ACHN (cell line): ENCODE data around the gene MARK4.
"Not testable (repeated sequence)": the region's sequence is repeated elsewhere in the genome, so short reads cannot be mapped to it uniquely, and the experiment has no call there.

ENCODE experiments used
- DNase-seq: peaks from one replicate; pipeline ENCODE4 v3.0.0-alpha.2; 2015
- in situ Hi-C: cut with HindIII; loops from 2 replicates; pipeline ENCODE4 v1.10.0; 2017; ENCODE audit warnings: low sequenced_read_pairs, low pct_ligation_motif_present, low pct_unique_long_range_greater_than_20kb

The MARK4 gene

DNA sequence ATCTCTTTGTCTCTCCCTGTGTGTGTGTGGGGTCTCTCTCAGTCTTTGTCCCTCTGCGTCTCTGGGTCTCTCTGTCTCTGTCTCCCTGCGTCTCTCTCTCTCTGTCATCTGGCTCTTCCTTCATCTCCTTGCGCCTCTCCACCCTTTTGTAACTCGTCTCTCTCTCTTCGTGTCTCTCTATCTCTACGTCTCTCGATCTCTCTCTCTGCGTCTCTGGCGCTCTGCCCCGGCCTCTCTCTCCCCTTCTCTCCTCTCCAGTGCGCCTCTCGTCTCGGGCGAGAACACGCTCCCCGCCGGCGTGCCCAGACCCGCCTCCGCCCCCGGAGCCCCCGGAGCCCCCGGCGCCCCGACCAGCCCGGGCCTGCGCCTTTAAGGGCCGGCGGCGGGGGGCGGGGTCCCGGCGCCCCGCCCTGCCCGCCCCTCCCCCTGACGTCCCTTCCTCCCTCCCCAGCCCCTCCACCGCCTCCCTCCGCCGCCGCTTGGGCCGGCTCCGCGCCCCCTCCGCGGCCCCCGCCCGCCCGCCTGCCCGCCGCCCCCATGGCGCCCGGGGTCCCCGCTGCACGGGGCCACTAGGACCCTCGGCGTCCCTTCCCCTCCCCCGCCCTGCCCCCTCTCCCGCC is at the start of gene MARK4:
MARK4 (plus strand) TSS at position 440 of the 620 bp plus-strand sequence. CDS start 318 bp downstream, outside the sequence.
- in situ Hi-C loops: no loop called here
- DNase-seq: peak; percentile 51

- no peak for DNase-seq
- in situ Hi-C loops: no loop called here
Measured at GRCh38 chr19:45202637-45203036, 48.4 kb upstream of the MARK4 start.

GRCh38 chr19:45205810-45206209 is 45.3 kb upstream of the MARK4 start:
- DNase-seq: no peak
- in situ Hi-C loops: no loop called here

DNA sequence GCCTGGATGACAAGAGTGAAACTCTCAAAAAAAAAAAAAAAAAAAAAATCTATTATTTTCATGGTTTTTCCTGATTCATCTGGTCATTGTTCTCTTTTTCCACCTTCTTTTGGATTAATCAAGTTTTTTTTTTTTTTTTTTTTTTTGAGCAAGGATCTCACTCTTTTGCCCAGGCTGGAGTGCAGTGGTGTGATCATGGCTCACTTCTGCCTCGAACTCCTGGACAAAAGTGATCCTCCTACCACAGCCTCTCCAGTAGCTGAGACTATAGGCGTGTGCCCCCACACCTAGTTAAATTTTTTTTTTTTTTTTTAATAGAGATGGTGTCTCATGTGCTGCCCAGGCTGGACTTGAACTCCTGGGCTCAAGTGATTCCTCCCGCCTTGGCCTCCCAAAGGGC is 44.7 kb upstream of the MARK4 start:
- in situ Hi-C loops: no loop called here

GRCh38 chr19:45211751-45212381 is 39.2 kb upstream of the MARK4 start:
- no peak for DNase-seq

More for the DNA sequence above, 44.7 kb upstream of the MARK4 start:
- no peak for DNase-seq

GRCh38 chr19:45213031-45213430 is 38.0 kb upstream of the MARK4 start:
- in situ Hi-C loops: no loop called here
- DNase-seq: no peak

More at GRCh38 chr19:45211751-45212381, 39.2 kb upstream of the MARK4 start:
- in situ Hi-C loops: no loop called here

- in situ Hi-C loops: no loop called here
- peak; percentile 9 for DNase-seq
Measured at GRCh38 chr19:45215391-45216191, 35.5 kb upstream of the MARK4 start.

- DNase-seq: no peak
- in situ Hi-C loops: no loop called here
Measured at GRCh38 chr19:45216667-45217066, 34.4 kb upstream of the MARK4 start.

DNA sequence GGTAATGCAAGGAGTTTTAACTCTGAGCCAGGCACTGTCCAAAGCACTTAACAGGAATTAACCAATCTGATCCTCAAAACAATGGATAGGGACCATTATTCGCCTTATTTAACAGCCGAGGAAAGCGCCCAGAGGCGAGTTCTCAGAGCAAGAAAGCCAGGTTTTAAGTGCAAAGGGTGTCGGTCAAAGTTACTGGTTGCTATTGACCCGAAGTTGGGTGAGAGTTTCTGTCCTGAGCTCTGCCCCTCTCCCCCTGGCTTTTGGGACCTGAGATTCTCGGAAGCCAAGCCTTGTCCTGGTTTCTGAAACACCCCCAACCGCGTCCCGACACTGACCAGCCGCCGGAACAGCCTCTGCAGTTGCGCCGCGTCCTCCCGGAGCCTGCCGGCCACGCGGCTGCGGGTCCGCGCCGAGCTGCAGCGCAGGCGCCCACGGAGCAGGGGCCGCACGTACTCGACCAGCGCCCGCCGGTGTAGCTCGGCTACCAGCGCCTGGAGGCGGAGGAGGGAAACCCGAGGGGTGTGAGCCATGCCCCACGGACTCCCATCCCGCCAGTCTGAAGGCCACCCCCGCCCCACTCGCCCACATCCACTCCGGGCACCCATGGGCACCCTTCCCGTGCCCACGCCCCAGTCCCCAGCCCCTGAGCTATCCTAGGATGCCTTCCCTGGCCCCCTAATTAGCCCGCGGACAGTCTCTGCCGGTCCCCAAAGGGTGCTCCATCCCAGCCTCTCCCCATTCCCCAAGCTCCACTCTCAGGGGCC is 33.7 kb upstream of the MARK4 start:
- no peak for DNase-seq
- in situ Hi-C loops: no loop called here

DNA sequence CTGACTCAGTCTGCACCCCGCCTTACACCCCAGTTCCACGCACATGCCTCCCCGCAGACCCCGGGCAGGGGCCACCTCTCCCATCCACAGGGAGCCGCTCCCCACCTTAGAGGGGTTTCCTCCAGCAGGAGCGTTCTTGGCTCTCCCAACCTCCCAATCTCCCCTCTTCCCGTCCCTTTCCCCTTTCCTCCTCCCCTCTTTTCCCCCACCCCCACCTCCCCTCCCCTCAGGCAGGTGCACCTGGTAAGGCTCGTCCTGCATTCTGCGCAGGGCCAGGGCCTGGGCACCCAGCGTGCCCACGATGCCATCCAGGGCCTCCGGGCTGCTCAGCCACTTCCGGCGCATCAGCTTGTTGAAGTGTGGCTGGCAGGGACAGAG is 33.1 kb upstream of the MARK4 start:
- DNase-seq: no peak
- in situ Hi-C loops: no loop called here

GRCh38 chr19:45218426-45218825 is 32.6 kb upstream of the MARK4 start:
- in situ Hi-C loops: no loop called here
- DNase-seq: no peak

DNA sequence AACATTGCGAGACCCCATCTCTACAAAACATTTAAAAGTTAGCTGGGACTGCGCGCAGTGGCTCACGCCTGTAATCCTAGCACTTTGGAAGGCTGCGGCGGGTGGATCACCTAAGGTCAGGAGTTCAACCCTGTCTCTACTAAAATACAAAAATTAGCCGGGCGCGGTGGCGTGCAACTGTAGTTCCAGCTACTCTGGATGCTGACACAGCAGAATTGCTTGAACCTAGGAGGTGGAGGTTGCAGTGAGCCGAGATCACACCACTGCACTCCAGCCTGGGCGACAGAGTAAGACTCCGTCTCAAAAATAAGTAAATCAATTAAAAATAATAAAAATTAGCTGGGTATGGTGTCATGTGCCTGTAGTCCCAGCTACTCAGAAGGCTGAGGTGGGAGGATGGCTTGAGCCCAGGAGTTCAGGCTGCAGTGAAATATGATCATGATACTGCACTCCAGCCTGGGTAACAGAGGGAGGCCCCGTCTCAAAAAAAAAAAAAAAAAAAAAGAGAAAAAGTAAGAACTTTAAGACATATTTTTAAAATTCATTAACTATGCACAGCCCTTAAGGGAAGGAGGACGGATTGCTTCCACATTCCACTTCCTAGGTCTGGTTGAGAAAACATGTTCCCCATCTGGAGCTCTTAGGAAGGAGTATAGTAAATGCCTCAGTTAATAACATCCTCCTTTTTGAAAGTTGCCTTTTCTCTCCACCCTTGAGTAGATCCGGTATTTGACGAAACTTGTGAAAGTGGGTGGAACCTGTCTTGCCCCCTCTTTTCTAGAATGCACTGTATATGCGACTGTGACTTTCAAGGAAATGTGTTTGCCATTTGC is 31.9 kb upstream of the MARK4 start:
- no peak for DNase-seq
- in situ Hi-C loops: no loop called here

- DNase-seq: no peak
- in situ Hi-C loops: no loop called here
Measured at GRCh38 chr19:45222724-45223123, 28.3 kb upstream of the MARK4 start.

DNA sequence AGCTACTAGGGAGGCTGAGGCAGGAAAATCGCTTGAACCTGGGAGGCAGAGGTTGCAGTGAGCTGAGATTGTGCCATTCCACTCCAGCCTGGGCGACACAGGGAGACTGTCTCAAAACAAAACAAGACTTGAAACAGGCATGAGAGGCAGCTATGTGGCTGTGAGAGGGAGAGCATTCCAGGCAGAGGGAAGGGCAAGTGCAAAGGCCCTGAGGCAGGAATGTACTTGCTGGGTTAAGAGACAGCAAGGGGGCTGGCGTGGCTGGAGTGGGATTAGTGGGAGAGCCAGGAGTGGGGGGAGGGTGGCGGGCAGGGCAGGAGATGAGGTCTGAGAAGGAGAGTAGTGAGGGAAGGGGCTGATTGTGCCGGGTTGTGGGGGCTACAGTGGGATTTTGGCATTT is 27.2 kb upstream of the MARK4 start:
- no peak for DNase-seq
- in situ Hi-C loops: no loop called here

- DNase-seq: no peak
- in situ Hi-C loops: no loop called here
Measured at GRCh38 chr19:45224645-45225044, 26.4 kb upstream of the MARK4 start.

DNA sequence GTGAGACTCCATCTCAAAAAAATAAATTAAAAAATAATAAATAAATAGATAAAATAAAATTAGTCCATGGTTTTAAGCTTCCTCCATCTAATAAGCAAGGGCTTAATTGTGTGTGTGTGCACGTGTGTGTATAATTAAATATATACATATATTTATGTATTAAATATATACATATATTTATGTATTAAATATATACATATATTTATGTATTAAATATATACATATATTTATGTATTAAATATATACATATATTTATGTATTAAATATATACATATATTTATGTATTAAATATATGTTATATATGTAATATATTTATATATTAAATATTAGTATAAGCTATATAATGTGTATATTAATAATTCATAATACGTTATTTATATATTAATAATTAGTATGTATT is 22.0 kb upstream of the MARK4 start:
- DNase-seq, in situ Hi-C loops: not testable (repeated sequence)

DNA sequence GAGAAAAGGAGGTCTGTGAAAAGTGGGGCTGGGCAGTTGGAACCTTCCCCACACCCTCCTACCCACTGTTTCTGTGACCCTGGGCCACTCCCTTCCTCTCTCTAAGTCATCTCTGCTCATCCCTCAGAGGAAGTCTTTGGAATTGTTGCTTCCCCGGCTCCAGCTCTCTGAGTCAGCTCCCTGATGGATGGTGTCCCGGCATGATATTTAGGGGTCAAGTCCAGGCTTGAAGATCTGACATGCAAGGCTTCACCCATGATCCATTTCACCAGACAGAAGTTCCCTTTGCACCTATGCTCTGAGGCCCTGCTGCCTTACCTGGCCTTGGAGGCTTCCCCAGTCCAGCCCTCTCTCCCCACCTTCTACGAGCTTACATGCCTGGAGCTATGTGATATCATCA is 19.2 kb upstream of the MARK4 start:
- DNase-seq: no peak
- in situ Hi-C loops: no loop called here
